GM18520 (cell line): Measurements from ENCODE around the gene PPARG.
"Not testable (repeated sequence)": the region's sequence is repeated elsewhere in the genome, so short reads cannot be mapped to it uniquely, and the experiment has no call there.

Source experiments
- ATAC-seq: cut with Tn5 transposase; IDR thresholded peaks from one replicate; pipeline ENCODE4 v1.9.1; 2021; ENCODE audit not compliant: unreplicated experiment

The PPARG gene

GRCh38 chr3:12440927-12441714 lies 152.3 kb downstream of the PPARG start:
- ATAC-seq = no peak

GRCh38 chr3:12442654-12443501 lies 154.0 kb downstream of the PPARG start:
- no peak for ATAC-seq

GRCh38 chr3:12443781-12444522 lies 155.1 kb downstream of the PPARG start:
- no peak for ATAC-seq

GRCh38 chr3:12444582-12445471 lies 156.0 kb downstream of the PPARG start:
- no peak for ATAC-seq

GRCh38 chr3:12445523-12446240 lies 156.8 kb downstream of the PPARG start:
- ATAC-seq = no peak

- no peak for ATAC-seq
Observed at GRCh38 chr3:12446298-12446697, 157.4 kb downstream of the PPARG start.

GRCh38 chr3:12447075-12447474 lies 158.2 kb downstream of the PPARG start:
- no peak for ATAC-seq

GRCh38 chr3:12448404-12449202 lies 159.7 kb downstream of the PPARG start:
- ATAC-seq = not testable (repeated sequence)

- no peak for ATAC-seq
Observed at GRCh38 chr3:12449889-12450682, 161.2 kb downstream of the PPARG start.

GRCh38 chr3:12451481-12451880 lies 162.6 kb downstream of the PPARG start:
- ATAC-seq = no peak

GRCh38 chr3:12451960-12452359 lies 163.1 kb downstream of the PPARG start:
- no peak for ATAC-seq

GRCh38 chr3:12452361-12453330 lies 163.8 kb downstream of the PPARG start:
- no peak for ATAC-seq

GRCh38 chr3:12454076-12454815 lies 165.4 kb downstream of the PPARG start:
- no peak for ATAC-seq

- ATAC-seq = no peak
Observed at GRCh38 chr3:12454816-12455121, 165.9 kb downstream of the PPARG start.

GRCh38 chr3:12455740-12456139 lies 166.9 kb downstream of the PPARG start:
- no peak for ATAC-seq

- ATAC-seq = no peak
Observed at GRCh38 chr3:12456441-12456840, 167.6 kb downstream of the PPARG start.
